HG02678 (cell line): ENCODE data around the gene BTBD9.
"Not testable (repeated sequence)": the region's sequence is repeated elsewhere in the genome, so short reads cannot be mapped to it uniquely, and the experiment has no call there.

Source experiments
- ATAC-seq: cut with Tn5 transposase; IDR thresholded peaks from one replicate; pipeline ENCODE4 v1.9.1; 2021; ENCODE audit warnings: mild to moderate bottlenecking, moderate library complexity; ENCODE audit not compliant: unreplicated experiment

The BTBD9 gene

DNA sequence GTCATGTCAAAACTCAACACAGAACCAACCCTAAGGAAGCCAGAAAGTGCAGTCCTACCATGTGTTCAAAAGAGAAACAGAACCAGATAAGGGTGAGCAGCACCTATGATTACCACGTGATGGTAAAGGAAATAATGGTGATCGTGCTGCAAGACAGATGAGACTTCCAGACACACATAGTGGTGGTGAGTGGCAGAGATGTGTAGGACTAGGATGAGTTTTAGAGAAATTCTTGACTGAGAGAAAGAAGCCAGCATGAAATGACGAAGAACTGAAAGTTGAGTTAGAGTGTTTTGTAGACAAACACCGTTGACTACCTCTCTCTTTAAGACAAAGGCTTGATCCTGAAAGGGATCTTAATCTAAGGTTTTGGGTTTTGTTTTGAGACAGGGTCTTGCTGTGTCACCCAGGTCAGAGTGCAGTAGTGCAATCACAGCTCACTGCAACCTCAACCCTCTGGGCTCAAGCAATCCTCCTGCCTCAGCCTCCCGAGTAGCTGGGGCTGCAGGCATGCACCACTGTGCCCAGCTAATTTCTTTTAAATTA lies 10.6 kb upstream of the BTBD9 start:
- no peak for ATAC-seq

DNA sequence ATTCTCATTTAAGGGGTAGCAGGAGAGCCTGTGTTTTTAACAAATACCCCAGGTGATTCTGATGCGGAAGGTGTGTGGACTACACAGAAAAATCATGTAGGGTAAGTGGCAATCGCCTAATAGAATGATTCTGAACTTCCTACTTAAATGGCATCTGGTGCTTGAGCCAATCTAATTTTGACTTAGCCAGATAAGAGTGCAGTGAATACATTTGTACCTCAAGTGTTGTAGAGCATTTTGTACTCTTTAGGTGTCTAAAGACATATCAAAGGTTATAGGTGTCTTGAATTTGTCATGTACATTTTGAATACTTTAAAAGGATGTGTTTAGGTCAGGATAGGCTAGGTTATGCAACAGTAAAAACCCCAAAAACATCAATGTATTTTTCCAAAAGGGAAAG lies 10.0 kb upstream of the BTBD9 start:
- ATAC-seq, result no peak

DNA sequence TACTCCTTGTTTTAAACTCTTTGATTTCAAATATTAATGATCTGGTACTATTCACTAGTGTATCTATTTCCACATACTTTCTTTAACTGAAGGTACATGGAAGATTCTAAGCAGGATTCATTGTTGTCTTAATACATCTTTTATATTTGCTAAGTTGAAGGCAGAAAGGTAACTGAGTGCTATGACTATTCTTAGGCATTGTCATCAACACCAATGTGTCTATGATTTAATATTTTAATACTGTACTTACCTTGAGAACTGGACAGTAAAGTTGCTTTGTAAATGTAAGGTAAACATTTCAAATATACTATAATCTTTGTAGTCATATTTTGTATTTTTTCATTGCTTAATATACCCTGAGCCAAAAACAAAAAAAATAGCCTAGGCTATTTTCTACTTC lies 8.9 kb upstream of the BTBD9 start:
- no peak for ATAC-seq

DNA sequence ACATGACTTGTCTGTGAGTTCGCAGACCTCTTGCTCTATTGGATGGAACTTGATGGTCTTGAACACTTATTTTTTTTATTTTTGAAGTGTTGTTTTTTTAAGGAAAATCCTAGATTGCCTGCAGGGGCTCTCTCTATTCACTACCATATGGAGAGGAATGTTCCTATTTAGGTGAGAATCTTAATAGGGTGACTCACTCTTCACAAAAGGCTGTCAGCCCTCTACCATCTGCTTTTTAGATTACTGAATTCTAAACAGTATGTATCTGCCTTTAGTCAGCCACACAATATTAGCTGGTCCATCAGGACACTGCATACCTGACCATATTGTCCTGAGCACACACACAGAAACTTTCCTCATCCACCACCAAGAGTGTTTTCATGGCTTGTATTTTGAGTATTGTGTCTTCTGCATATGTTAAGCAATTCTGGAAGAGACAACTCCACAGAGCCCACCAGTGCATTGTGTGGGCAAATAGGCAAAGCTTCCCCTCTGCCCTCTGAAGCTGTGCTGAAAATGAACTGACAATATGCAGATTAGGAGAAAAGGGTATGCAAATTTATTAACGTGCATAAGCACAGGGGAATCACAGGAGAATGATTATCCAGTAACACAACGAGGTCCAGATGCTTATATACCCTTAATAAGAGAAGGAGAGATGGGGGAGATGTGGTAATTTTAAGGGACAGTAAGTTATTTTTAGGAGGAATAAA lies 6.6 kb upstream of the BTBD9 start:
- no peak for ATAC-seq

DNA sequence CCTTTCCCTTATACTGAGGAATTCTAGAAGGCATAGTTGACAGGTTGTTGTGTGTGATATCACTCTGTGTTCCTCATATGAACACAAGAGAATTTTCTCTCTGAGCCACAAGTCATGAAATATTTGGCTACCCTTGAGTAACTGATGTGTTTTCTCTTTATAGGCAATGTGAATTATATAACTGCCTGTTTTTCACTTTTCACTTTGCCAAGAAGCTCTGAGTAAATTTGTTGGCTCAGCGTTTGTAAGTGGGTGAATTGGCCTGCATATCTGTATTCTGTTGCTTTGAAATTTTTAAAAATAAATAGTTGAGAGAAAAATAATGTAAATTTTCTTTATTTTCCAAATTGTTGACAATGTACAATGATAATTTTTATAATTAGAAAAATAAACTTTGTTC lies 5.2 kb upstream of the BTBD9 start:
- ATAC-seq, result no peak

DNA sequence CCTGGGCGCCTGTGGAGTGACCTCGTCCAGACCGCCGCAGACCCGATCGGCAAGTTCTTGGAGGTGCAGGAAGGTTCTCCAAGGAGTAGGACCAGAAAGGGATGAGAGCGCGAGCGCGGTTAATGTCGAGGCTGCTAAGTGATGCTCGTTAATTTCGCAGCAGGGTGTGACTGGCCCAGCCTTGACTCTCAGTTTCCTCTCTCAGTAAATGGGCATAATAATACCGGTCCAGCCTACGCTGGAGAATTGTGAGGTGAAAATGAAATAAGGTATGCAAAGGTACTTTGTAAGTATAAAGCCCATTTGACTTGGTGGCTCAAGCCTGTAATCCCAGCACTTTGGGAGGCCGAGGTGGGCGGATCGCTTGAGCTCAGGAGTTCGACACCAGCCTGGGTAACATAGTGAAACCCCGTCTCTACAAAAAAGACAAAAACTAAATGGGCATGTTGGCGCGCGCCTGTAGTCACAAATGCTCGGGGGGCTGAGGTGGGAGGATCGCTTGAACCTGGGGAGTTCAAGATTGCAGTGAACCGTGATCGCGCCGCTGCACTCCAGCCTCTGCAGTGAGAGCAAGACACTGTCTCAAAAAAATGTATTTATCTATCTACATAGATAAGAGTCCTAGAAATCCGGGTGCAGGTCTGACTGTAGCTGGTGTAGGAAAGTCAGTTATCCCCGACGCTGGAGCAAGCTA lies 634 bp upstream of the BTBD9 start:
- ATAC-seq, result peak; percentile 11

DNA sequence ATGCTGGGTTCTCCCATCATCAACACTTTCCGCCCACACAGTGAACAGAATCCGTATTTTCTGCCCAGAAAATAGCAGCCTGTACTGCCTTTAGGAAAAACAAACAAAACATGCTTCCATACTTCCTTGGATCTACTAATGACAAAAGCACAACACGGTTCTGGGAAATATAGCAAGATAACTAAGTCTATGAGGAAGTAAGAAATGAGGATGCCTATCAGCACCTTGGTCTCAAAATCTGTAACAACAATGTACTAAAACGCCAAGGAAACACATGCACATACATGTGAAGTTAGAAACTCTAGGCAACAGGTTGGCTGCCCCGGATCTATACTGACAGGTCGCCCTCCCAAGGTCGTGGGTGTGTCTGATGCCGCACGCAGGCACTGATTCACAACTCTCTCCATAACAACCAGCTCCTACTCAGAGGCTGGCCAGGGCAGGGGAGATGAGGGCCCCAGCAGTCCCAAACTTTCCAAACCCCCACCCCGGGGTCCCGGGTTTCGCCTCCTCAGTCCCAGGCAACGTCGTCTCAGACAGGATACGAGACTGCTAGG lies 710 bp downstream of the BTBD9 start:
- peak; percentile 16 for ATAC-seq

DNA sequence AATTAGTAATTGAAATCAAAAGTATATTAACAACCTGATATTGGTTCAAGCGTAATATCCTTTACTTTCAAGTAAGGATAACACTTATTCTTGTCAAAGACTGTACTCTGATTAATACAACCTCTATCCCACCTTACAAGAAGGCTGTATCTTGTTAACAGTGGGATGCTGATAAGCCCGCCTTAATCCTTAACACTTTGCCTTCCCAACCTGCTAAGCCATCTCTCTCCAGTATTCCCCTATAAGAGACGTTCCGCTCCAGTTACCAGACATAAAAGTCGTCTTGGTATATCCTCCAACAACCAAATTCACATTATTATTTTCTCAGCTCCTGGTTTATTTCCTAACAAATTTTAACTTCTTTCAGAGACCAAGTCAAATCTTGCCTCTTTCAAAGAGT lies 2.0 kb downstream of the BTBD9 start:
- ATAC-seq, result no peak

DNA sequence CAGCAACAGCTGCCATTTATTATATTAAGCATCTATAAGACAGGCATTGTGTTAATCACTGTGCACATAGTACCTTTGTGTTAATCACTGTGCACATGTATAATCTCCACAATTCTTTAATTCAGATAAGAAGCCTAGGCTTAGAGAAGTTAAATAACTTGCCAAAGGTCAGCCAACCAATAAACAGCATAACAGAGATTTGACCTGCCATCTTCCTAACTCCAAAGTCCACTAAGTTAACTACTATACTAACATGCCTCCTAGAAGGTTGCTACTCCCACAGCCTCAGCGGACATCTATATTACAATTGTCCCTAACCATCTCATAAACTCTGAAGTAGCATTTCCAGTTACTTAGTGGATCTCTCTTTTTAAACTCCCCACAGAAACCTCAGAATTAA lies 3.7 kb downstream of the BTBD9 start:
- ATAC-seq, result no peak

DNA sequence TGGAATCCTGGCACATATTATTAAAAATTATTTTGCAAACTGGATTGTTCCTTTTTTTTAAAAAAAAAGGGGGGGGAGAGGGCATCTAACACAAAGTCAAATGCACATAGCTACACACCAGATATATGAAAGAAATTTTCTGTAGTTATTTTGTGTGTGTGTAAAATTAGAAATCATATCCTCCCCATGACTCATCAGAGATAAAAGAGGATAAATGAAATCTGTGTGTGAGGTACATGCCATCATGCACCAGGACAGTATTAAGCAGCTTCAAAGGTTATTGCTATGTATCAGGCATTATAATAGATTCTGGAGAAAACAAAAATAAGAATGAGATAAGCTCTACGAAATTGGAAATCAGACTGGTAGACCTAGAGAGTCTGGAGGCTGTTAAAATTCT lies 5.2 kb downstream of the BTBD9 start:
- no peak for ATAC-seq

DNA sequence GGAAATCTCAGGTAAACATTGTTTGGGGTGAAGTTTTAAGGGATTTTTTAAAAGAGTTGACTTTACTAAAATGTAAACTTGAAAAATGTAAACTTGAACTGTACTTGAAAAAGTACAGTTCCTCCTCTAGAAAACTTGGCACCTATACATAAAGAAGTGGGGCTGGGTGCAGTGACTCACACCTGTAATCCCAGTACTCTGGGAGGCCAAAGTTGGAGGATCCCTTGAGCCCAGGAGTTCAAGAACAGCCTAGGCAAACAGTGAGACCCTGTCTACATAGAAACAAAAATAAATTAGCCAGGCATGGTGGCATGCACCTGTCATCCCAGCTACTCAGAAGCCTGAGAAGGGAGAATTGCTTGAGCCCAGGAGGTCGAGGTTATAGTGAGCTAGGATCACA lies 7.2 kb downstream of the BTBD9 start:
- no peak for ATAC-seq

DNA sequence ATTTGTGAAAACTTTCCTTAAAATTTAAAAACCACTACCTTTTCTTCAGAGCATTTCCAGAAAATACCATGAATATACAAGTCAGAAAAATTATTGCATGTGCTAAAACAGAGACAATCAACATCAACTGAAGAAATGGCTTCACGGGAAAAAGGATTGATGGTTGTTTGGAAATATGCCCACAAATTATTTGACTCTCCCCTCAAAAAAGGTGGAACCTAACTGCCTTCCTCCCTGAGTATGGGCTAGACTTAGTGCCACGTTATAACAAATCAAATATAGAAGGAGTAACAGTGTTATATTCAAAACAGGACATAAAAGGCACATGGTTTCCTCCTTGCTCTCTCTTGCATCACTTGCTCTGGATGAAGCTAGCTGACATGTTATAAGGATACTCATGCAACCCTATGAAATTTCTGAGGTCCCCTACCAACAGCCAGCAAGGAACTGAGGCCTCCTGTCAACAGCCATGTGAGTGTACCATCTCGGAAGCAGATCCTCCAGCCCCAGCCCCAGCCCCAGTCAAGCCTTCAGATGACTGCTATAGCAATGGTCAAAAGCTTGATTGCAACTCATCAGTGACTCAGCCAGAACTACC lies 8.4 kb downstream of the BTBD9 start:
- ATAC-seq, result no peak

DNA sequence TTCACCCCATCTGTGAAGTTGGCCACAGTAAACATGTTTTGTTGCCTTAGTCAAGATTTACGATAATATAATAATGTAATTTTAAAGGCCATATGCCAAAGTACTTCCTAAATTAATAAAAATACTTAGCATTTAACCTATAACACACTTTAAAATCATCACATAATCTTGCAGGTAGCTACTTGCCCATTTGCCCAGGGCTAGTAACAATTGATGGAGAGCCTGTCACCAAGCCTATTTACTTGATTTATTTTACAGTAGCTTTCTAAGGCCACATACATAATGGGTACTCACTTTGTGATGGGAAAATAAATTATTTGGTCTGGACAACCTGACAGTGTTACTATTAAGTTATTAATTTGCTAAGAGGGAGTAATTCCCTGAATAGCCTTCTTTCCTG lies 14.5 kb downstream of the BTBD9 start:
- ATAC-seq, result no peak

DNA sequence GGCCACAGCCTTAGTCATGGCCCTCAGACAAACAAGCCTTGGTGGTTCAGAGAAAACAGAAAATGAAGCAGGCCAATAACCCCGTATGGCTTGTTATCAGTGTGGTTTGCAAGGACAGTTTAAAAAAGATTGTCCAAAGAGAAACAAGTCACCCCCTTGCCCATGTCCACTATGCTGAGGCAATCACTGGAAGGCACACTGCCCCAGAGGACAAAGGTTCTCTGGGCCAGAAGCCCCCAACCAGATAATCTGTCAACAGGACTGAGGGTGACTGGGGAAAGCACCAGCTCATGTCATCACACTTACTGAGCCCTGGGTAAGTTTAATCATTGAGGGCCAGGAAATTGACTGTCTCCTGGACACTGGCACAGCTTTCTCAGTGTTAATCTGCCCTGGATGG lies 20.4 kb downstream of the BTBD9 start:
- not testable (repeated sequence) for ATAC-seq

DNA sequence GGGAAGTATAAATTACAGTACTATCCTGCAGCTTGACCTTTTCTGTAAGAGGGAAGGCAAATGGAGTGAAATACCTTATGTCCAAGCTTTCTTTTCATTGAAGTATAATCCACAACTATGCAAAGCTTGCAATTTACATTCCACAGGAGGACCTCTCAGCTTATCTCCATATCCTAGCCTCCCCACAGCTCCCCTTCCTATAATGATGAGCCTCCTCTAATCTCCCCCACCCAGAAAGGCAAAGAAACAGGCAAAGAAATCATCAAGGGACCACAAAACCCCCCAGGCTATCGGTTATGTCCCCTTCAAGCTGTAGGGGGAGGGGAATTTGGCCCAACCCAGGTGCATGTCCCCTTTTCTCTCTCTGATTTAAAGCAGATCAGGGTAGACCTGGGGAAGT lies 21.4 kb downstream of the BTBD9 start:
- ATAC-seq, result not testable (repeated sequence)

DNA sequence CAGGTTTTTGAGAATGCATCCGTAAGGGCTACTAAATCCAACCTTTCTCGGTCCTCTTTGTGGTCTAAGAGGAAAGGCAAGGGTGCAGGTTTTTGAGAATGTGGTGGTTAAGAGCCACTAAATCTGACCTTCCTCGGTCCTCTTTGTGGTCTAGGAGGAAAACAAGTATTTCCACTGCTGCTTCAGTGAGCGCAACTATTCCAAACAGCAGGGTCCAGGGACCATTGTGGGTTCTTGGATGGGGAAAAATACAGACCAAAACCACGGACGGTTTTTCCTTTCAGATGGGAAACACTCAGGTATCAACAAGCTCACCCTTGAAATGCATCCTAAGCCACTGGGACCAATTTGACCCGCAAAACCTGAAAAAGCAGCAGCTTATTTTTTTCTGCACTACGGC lies 21.9 kb downstream of the BTBD9 start:
- no peak for ATAC-seq

DNA sequence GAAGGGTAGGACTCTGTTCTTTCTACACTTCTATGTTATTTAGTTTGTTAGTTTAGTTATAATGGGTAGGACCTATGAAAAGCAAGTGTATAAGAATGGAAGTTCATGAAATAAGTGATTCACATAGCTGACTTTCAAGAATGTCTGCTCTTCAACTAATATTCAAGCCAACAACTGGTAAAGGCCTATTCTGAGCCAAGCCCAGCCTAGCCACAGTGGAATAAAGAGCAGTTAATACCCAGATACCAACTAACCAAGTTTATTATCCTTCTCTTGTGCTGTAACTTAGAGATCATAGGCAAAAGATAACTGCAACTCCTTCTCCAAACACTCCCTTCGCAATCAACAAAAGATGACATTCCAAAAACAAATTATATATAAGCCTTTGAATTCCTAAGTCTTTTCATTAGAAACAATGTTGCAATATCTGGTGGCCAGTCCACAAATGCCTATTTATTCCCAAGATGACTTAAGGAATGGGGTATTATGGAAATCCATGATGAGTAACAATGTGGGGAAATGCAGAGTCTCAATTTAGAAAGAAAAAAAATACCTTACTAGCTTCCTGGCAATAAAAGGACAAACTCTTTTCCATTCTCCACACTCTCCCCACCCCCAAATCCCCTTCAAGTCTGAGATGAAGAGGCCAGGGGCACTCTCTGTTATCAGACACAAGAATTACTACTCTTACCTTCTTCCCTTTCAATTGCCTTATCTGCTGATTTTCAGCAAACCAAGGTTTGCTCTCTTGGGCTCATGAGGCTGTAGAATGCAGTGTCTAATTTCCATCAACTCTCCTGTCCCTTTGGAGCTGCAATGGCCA lies 27.4 kb downstream of the BTBD9 start:
- no peak for ATAC-seq

DNA sequence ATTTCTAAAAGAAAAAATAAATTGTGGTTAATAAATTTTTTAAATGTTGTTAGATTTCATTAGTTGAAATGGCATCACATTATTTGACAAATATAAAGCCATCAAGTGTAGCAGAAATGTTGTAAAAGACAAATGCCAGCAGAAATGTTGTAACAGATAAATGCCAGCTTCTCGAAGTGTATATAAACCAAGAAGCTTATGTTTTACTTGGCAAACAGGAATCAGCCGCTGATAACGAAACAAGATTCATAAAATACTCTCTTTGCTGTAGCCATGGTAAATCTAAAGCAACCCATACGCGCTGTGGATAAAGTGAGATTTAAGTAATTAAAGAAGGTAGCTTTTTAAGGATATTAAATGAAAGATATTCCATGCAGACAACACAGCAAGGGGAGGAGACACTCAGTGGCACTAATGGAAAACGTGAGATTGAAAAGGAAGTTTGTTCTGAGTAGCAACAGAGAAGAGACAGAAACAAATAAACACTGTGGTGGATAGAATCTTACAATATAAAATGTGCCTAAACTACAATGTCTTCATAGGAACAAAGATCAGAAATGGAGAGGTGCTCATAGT lies 29.6 kb downstream of the BTBD9 start:
- ATAC-seq, result no peak

DNA sequence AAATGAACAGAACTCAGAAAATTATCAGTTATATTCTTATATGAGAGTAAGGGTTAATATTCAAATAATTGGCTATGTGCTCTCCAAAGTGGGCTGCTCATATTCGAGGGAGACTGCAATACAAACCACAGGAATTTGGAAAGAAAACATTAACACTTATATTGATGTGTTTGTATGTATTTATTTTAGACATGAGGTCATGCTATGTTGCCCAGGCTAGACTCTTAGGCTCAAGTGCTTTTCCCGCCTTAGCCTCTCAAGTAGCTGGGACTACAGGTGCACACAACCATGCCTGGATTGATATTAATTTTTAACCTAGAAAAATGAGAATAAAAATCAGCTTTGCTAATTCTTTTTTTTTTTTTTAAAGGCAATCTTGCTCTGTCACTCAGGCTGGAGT lies 35.0 kb downstream of the BTBD9 start:
- ATAC-seq, result no peak

DNA sequence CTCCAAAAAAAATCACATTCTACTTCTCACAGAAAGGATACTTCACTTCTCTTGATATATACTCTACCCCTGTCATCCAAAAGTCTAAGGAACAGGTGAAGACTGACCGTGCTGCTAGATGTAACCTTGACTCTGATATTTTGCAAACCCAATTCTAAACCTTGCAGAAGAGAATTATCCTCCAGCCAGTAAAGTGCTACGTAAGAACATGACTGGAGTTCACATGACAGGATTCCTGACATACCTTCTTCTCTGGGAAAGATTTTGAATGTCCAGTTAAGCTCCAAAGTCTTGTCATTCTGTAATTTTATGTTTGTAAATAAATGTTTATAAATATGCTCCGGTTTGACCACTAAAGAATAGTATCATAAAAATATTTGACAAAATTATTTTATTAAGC lies 35.8 kb downstream of the BTBD9 start:
- no peak for ATAC-seq

DNA sequence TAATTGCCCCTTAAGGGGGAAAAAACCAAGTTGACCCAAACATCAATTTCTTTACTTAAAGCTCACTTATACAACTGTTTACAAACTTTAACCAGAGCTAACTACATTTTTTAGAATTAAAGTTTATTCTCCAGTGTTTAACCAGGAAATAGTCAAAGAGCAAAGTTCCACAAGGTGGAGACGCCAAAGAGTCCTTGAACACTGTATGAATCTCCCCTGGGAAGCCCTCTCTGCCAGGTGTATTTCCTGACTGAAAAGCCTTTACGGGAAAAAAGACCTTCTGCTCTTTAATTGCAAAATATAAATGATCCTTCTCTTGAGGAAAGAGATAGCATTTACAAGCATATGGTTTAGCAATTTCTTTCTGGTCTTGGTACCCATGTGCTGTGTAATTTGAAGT lies 36.2 kb downstream of the BTBD9 start:
- ATAC-seq, result no peak
